A172 (cell line): ENCODE data around the gene SURF1. TPM values are rescaled to one million over a fixed set of nuclear protein-coding genes. Genes with fewer than 3 reads are reported as not detected.
A peak's percentile ranks its signal among the peaks of the same experiment; 100 is the strongest.
"Not testable (repeated sequence)": the region's sequence is repeated elsewhere in the genome, so short reads cannot be mapped to it uniquely, and the experiment has no call there.

Experiments used
- DNase-seq: peaks from one replicate; pipeline ENCODE4 v3.0.0-alpha.2; 2015; ENCODE audit warnings: low spot score
- total RNA-seq: library from RNA; depleted of rRNA; stranded (reverse); fragments of >200 nt; shearing (Covaris generic); gene quantifications from 2 replicates; pipeline ENCODE4 v1.2.3, GENCODE V29; 2014

SURF1 gene
- total RNA-seq, 1 experiment from 2014 or later: 75.2 TPM

DNA sequence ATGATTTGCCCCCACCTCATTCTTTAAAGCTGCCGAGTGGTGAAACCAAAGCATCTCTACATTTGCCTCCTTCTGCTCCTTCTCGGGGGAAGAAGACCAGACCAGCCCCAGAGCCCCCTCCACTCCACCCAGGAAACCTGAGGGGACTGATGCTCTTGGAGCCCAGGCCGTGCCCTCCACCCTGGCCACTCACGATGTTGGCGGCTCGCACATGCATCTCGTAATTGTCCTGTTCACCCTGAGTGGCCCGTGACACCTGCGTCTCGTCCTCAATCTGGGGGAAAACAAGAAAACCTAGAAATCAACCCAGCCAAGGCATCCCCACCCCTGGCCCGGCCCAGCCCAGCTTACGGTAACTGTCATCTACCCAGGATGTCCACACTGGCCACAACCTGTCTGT lies 11.3 kb downstream of the SURF1 start:
- DNase-seq: no peak

DNA sequence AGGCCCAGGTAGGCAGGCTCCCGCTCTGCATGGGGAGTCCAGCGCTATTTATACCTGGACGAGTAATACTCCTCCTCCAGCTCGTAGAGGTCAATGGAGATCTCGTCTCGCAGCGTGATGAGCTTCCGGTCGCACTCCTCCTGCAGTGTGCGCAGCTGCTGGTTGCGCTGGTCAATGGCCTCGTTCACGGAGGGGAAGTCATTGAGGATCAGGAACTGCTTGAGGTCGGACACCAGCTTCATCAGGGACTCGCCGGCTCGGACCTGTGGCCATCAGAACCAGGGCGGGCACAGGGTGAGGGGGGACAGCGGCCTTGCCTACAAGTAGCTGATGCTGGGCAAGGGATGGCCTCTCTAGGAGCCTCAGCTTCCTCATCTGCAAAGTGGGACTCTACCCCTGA lies 12.2 kb downstream of the SURF1 start:
- no peak for DNase-seq

DNA sequence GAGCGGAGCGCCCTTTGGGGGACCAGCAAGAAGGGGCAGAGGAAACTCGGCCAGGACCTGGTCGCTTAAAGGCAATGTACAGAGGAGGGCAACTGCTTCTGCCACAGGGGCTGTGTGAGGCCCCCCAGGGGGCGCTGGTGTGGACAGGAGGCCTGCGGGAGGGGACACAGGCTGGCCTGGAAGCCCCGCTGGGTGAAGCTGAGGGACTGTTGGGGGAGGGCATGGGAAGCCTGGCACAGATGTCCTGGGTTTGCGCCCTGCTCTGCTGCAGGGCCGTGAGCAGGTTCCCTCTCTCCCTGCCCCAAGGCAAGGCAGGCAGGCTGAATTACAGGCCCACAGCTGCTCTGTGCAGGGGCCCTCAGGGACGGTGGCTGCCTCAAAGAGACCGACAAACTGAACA lies 13.7 kb downstream of the SURF1 start:
- no peak for DNase-seq

DNA sequence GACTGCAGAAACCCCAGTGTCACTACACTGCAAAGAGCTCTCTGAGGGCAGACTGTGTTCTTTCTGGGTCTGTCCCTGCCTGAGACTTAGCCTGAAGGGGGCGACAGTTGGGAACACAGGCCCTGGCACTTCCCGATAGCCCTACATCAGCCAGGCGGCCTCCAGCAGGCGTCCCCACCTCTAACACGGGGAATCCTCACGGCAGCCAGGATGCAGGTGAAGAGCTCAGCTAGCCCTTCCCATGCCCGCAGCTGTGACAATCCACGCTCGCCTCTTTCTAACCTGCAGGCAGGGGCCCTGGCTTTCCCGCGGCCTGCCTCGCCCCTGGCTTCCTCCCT lies 14.2 kb downstream of the SURF1 start:
- no peak for DNase-seq

DNA sequence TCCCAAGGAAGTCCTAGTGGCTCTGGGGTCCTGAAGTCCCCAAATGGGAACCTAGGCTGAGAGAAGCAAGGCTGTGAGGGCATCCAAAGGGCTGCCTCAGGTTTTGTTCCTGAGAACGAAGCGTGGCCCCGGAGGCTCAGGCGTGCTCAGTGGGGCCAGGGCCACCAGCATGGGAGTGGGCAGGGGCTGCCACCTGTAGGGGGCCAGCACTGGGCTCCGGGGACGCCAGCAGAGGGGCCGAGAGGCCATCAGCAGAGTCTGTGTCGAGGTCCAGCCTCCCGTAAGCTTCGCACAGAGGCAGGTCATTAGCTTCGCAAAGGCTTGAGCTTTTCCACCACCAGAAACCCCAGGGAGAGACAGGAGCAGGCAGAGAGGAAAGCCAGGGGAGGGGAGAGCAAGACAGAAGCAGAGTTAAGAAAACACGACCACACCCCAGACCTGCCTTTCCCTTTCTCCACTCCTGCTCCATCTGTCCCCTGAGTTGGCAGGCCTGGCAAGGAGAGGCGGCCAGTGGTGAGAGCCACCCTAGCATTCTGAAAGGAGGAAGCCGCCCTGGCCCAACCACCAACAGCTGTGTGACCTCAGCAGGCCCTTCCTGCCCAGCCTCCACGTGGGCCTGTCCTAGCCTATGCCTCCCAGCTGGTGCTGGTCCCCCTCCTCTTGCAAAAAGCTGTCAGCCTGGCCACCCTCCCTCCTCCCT lies 14.8 kb downstream of the SURF1 start:
- no peak for DNase-seq

DNA sequence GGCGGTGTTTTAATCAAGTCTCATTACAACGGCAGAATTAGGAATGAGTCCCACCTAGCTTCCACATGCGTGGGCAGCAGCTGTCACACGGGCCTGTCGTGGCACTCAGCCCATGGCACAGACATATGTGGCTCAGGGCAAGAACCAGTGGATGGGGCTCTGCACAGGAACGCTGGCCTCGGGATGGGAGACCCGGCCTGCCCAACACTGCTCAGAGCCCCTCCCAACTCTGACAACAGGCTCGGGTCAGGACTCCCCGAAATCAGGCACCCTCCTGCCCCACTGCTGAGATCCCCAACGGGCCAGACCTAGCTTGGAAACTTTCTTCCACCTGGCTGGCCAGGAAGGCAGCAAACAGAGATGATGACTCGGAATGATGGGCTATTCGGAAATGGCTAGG lies 15.4 kb downstream of the SURF1 start:
- no peak for DNase-seq

DNA sequence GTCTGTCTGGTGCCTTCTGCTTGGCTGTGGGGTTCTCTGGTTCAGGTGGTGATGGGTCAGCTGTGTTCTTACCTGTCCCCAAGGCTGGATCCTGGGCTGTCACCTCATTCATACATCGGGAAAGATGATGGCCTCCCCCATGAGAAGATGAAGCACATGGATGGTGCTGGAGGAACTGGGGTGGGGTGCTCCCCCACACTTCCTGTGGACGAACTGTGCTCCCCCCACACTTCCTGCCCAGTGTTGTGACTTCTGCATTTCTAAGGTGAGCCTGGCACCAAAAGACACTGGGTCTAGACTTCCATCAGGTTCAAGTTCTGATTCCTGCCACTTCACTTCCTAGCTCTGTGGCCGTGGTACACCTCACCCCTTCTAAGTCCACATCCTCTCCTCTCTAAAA lies 16.0 kb downstream of the SURF1 start:
- DNase-seq: no peak

DNA sequence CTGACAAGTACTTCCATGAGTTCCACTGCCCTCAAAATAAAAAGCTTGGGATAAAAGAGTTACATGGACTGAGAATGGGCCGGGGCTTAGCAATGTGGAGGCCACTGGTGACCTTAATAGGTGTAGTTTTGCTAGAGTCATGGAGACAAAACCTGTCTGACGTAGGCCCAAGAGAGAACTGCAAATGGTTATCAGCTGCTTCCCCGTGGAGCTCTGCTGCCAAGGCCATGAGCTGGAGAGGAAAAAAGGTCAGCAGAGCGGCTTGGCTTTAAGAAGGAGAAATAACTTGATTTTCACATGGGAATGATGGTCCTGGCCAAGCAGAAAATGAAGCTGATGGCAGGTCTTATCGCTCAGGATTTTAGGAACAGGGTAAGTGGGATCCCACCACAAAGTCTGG lies 16.6 kb downstream of the SURF1 start:
- DNase-seq: no peak

DNA sequence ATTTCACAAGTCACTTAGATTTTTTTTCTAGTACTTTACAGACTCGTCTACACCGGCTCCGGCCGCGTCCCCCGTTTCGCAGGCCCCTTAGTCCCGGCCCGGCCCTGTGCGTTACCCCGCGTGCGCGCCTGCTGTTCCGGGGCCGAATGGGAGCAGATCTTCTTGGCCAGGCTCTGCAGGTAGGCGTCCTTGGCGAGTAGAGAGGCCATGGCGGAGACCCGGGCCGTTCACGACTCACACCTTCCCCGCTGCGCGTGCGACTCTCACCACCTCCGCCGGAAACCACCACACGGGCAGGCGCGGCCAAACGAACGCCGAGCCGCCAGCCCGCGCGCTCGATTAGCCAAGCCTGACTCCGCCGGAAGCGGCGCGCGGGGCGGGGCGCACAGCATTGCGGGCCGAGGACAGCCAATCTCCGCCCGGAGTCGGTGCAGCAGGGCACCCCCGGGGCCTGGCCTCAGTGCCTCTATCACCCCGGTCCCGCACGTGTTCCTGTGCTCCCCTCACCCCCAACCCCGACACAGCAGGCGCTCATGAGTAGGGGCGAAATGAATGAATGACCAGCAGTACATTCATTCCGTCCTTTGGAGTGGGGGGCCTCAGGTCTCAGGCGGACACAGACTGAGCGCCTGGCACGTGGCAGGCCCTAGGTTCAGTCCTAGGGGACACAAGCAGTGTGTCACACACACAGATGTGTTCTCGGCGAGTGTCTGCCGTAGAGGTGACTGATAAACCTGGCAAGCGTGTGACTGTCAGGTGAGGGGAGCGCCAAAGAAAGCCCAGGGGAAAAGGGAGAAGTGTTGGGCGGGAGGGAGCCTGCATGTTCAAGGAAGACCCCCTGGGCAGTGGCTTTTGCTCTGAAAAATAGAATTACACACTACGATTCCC lies 20.1 kb downstream of the SURF1 start, which contains the start of gene SURF6:
Gene SURF6, minus strand, starts transcription at position 265 of the 888 bp plus-strand sequence. Its CDS starts 56 bp downstream, at position 209.
- DNase-seq: peak; percentile 80

DNA sequence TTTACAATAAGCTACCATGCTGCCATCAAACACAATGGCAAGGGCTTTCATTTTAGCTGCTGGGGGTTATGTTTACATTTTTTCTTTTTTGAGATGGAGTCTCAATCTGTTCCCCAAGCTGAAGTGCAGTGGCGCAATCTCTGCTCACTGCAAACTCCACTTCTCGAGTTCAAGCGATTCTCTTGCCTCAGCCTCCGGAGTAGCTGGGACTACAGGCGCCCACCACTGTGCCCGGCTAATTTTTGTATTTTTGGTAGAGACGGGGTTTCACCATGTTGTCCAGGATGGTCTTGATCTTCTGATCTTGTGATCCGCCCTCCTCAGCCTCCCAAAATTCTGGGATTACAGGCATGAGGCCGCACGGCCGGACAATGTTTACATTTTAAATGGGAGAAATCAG lies 21.4 kb downstream of the SURF1 start:
- not testable (repeated sequence) for DNase-seq

DNA sequence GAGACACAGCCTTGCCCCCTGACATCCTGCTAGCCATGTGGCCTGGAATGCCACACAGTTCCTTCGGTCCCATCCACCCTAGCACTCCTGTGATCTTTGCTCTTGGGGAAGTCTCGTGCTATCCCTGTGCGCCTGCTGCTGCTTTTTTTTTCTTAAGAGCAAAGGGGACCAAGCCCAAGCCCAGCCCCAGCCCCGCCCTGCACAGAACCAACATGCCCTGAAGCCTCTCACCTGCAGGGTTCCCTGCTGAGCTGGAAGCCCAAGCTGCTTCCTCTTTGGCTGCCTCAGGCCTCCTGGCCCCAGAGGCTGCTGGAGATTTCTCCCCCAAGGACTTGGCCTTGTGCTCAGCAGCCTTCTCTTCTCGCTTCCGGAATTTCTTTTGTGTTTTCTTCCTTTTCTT lies 22.1 kb downstream of the SURF1 start:
- DNase-seq: no peak

DNA sequence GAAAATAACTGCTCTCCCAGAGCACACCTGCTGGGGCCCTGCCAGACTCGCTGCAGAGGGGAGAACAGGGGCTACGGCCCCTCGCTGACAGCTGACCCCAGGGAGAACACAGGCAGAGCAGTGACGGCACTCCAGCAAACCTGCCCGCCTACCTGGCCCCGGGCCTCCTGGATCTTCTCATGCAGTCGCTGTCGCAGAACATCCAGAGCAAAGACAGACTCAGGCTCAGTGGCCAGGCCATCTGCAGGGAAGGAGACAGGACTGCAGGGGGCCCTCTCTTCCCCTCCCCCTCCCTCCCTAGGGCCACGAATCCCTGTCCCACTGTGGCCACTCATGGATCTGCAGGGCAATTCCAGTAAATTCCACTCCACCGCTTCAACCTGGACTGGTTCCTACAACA lies 22.7 kb downstream of the SURF1 start:
- DNase-seq: no peak

DNA sequence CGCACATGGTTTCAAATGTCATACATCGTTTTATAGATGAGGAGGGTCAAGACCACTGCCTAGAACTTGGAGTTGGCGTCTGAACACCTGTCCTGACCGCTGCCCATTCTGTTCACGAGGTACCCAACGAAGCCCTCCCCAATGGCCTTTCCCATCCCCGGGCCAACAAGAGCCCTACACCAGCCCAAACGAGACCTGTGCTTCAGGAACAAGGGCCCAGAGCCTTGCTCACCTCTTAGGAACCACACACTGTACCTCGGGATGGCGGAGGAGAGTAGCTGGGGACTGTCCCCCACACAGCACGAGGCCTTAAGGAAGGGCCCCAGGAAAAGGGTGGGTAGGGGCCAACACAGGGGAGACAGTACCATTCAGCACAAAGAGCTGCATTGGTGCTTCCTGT lies 23.3 kb downstream of the SURF1 start:
- no peak for DNase-seq

DNA sequence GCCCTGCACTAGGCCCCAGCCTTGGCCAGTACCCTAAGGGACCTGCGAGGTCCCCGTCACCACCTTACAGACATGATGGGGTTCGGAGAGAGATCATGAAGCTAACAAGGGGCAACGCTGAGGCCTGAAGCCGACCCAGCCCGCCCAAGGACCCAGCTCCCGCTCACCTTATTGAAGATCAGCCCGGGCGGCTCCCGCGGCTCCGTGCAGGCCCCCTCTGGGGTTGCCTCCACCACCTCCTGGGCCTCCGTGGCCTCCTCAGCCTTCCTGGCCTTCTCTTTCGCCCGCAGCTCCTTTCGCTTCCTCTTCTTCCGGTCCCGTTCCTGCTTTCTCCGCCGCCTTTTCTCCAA lies 23.9 kb downstream of the SURF1 start:
- no peak for DNase-seq

DNA sequence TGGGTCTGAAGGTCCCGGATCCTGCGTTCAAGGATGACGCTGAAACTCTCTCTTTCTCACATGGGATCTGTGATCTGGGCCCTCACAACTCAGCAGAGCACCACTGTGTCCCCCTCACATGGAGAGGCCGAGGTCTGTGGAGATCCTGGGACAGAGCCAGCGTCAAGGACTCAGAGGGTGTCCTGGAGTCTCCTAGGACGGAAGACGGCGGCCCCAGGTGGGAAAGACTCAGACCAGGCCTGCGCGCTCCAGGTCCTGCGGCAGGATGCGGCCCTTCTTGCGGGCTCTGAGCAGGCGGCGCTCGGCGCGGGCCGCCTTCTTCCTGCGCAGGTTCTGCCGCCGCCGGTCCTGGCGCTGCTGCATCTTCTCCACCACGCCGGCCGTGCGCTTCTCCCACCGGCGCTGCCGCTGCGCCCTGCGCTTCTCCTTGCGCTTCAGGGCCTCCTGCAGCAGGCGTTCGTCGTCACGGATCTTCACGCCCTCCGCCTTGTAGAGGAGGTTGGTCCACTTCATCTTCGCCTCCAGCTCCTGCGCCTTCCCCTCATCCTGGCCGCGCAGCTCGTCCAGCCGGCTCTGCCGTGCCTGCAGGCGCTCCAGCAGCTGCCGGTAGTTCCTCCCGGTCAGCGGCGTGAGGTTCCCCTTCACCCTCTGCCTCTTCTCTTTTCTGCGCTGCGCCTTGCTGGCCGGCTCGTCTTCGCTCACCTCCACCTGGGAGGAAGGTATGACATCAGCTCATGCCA lies 24.5 kb downstream of the SURF1 start:
- no peak for DNase-seq

DNA sequence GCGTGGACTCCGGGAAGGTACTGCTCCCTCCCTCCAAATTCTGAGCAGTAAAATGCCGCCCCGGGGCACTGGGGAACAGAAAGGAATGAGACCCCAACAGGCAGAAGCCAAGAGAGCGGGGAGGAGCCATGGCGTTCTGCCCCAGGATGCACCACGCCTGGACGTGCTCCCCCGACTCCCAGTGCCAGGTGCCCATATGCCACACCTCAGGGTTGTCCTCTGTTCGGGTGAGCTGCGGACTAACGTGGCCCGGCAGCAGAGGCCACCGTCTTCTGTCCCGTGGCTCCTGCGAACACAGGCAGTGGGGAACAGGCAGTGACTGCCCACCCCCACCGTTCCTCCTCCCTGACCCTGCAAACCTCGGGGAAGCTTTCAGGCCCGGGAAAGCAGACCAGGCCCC lies 25.1 kb downstream of the SURF1 start:
- no peak for DNase-seq

DNA sequence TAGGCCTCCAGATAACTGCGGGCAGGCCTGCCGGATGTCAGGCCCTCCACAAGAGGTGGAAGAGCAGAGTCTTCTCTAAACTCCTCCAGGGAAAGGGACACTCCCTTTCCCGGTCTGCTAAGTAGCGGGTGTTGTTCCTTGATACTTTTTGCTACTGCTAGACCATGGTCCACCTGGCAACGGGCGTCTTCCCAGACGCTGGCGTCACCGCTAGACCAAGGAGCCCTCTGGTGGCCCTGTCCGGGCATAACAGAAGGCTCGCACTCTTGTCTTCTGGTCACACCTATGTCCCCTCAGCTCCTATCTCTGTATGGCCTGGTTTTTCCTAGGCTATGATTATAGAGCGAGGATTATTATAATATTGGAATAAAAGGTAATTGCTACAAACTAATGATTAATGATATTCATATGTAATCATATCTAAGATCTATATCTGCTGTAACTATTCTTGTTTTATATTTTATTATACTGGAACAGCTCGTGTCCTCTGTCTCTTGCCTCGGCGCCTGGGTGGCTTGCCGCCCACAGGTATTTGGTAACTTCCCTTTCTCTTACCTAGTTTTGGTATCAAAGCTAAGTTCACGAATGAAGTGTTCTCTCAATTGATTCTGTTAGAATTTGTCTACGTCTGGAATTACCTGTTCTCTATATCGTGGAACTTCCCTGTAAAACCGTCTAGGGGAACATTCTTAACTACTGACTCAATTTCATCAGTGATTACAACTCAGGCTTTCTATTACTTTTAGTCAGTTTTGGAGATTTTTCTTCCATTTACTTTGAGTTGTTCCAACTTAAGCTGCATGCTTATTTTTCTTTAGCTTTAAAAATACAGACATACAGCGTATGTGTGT lies 26.8 kb downstream of the SURF1 start:
- peak; percentile 38 for DNase-seq

DNA sequence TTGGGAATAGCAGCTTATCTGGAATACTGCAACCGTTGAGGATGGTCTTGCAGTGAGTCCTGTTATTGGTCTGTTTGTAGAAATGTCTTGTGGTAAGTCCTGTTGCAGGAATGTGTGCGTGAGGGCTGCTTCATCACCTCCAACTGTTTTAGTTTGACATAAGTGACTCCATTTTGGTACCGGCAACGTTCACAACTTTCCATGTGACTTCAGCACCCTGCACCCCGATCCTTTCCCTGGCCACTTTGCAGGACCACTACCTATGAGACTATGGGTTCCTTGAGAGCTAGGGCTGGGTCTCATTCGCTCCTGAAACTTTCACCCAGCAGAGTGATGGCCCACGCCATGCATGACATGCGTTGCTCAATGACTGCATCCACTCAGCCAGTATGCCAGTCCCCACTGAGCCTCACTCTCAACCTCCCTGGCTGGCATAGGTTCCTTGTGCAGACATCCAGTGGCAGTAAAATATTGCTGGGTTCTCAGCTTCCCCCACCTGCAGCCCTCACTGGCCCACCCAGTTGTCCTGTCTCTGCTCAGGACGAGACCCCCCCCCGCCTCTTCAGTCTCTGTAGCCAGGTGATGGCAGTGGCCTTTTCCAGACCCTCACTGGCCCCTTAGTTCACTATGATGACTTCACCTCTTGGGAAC lies 28.3 kb downstream of the SURF1 start:
- DNase-seq: no peak

DNA sequence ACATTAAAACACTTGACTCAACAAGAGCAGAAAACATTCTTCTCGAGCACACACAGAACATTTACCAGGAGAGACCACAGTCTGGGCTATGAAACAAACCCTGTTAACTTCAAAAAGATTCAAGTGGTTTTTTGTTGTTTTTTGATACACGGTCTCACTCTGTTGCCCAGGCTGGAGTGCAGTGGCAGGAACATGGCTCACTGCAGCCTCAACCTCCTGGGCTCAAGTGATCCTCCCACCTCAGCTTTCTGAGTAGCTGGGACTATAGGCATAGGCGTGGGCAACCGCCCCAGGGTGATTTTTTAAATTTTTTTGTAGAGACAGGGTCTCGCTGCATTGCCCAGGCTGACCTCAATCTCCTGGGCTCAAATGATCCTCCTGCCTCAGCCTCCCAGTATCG lies 29.3 kb downstream of the SURF1 start:
- DNase-seq: not testable (repeated sequence)

DNA sequence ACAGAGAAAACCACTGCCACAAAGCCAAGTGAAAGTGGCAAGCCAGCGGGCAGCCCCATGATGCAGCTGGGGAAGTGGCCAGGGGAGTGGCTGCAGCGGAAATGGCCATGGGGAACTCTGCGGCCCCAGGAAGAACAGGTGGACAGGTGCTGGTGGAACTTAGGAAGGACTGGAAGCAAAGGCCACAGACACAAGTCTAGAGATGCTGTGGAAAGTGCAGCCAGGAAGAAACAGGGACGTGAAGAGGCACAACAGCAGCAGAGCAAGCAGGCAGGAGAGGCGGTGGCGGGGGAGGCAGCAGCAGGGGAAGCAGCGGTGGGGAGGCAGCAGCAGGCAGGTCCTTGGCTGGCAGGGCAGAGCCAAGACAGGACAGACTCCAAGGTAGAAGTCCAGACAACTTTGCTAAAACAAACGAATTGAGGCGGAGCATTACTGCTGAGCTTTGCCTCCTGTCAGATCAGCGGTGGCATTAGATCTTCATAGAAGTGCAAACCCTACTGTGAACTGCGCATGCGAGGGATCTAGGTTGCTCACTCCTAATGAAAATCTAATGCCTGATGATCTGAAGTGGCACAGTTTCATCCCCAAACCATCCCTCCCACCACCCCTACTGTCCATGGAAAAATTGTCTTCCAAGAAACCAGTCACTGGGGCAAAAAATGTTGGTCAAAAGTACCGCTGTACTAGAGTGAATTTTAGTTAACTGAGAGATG lies 32.1 kb downstream of the SURF1 start:
- no peak for DNase-seq

DNA sequence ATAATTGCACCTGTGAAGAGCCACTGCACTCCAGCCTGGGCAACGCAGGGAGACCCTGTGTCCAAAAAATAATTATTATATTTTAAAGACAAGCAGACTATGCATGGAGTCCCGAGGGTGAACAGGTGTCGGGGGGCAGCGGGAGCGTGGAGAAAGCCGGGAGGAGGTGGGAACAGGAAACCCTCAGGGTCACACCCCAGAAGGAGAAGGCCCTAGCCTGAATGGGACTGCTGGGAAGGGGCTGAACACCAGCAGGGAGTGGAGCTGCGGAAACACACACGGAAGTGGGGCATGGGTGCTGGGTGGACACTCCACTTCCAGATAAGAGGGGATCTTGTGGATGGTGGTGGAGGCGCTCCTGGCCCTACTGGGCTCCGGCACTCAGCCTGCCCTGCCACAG lies 33.1 kb downstream of the SURF1 start:
- DNase-seq: no peak
